Measurements from ENCODE around the gene IGF2.

DNA sequence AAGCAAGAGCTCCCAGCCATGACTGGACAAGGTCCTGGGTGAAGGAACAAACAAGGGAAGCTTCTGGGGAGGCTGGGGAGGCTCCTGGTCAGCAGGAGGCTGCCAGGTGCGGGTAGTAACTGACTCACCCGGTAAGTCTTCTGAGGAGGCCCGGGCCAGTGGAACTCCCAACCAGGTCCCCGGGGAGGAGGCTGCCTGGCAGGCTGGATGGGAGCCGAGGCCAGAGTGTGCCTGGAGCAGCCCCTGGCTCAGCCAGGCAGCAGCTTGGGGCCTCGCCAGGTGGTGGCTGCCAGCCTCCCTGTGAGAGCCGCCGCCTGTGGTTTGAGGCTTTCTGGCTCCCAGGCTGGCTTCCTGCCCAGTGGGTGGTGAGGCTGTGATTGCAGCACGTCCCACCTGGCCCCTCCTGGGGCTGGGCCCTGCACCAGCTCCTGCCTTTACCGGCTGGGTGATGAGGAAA lies 46.2 kb downstream of the IGF2 start:
- TF ChIP-seq, protein P1, sequence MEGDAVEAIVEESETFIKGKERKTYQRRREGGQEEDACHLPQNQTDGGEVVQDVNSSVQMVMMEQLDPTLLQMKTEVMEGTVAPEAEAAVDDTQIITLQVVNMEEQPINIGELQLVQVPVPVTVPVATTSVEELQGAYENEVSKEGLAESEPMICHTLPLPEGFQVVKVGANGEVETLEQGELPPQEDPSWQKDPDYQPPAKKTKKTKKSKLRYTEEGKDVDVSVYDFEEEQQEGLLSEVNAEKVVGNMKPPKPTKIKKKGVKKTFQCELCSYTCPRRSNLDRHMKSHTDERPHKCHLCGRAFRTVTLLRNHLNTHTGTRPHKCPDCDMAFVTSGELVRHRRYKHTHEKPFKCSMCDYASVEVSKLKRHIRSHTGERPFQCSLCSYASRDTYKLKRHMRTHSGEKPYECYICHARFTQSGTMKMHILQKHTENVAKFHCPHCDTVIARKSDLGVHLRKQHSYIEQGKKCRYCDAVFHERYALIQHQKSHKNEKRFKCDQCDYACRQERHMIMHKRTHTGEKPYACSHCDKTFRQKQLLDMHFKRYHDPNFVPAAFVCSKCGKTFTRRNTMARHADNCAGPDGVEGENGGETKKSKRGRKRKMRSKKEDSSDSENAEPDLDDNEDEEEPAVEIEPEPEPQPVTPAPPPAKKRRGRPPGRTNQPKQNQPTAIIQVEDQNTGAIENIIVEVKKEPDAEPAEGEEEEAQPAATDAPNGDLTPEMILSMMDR (IDR thresholded peaks at IDR 0.05), result no peak
- TF ChIP-seq POLR2A (IDR thresholded peaks at IDR 0.05), result no peak
